K562 (cell line): ENCODE data around the gene KAT6B. TPM values are rescaled to one million over a fixed set of nuclear protein-coding genes. Genes with fewer than 3 reads are reported as not detected.

Experiments
- ATAC-seq: fragments of 200-7000 bp; cut with Tn5 transposase; 3 replicates; pipeline ENCODE4 v1.9.1; 2020; ENCODE audit warnings: moderate library complexity
- BruUV-seq: library from RNA; stranded (reverse); fragments of 400-500 nt; replicated peaks from 2 replicates; lab custom pipeline; 2021; lab: Mats Ljungman, UMichigan
- CTCF ChIA-PET: fragments of 300-600 bp; formaldehyde crosslinking; extraction: SDS; loops from one replicate; lab custom pipeline; 2021; ENCODE audit warnings: low intra/inter-chr PET ratio; lab: Yijun Ruan, JAX
- POLR2A ChIA-PET: fragments of 300-600, 350-650 bp; sonication (Branson Sonifier 250); formaldehyde crosslinking; extraction: SDS; loops from one replicate; lab custom pipeline; 2021; ENCODE audit warnings: antibody characterized with exemption, inconsistent platforms; lab: Yijun Ruan, JAX
- DNase-seq, 4 experiments: peaks; one replicate each; pipeline versions ENCODE4 v3.0.0 to v3.0.0-alpha.2; 2011 to 2018; ENCODE audit warnings: low spot score in 3 of 4, mixed read lengths in 3 of 4; ENCODE audit errors: extremely low read depth in 1 of 4
- FAIRE-seq: peaks from 2 replicates; lab custom pipeline; 2011; peaks lifted over from hg19 to GRCh38; lab: Jason Lieb, UNC
- H2AFZ ChIP-seq: 2 replicates; pipeline ENCODE4 v1.6.0; 2011; ENCODE audit warnings: low read depth, low read length, control low read depth, inconsistent platforms
- H3K27ac ChIP-seq: fragments of 200-600 bp; 3 replicates; pipeline ENCODE4 v1.8.0; 2011; ENCODE audit warnings: low read depth, mild to moderate bottlenecking, control low read depth, inconsistent platforms, low read length, moderate library complexity, mixed read lengths; ENCODE audit errors: extremely low read depth
- H3K27me3 ChIP-seq, 2 experiments: fragments of 300-600 bp in 1 of 2; 2 replicates in 1 of 2; 3 replicates in 1 of 2; pipeline versions ENCODE4 v1.6.0 to v1.8.0; 2011; ENCODE audit warnings: inconsistent platforms in 2 of 2, low read length in 2 of 2, mild to moderate bottlenecking in 1 of 2, mixed read lengths in 1 of 2, moderate library complexity in 1 of 2; ENCODE audit not compliant: control insufficient read depth in 2 of 2, insufficient read depth in 2 of 2
- H3K36me3 ChIP-seq: fragments of 300-600 bp; 3 replicates; pipeline ENCODE4 v1.8.0; 2011; ENCODE audit warnings: mild to moderate bottlenecking, low read length, inconsistent platforms; ENCODE audit not compliant: control insufficient read depth, insufficient read depth
- H3K4me1 ChIP-seq, 2 experiments: fragments of 200-600 bp in 1 of 2; replicated peaks in 1 of 2; 2 replicates in 1 of 2; 3 replicates in 1 of 2; pipeline versions ENCODE4 v1.5.1 to v1.8.0; 2011; ENCODE audit warnings: inconsistent platforms in 2 of 2, low read length in 2 of 2, mild to moderate bottlenecking in 1 of 2, mixed read lengths in 1 of 2, moderate library complexity in 1 of 2; ENCODE audit not compliant: control insufficient read depth in 2 of 2, insufficient read depth in 2 of 2
- H3K4me2 ChIP-seq: 2 replicates; pipeline ENCODE4 v1.6.1; 2011; ENCODE audit warnings: low read length, control low read depth, inconsistent platforms, mixed read lengths; ENCODE audit not compliant: insufficient read depth
- H3K4me3 ChIP-seq: fragments of 200-600 bp; sonication (generic), shearing (Covaris generic); 2 replicates; pipeline ENCODE4 v1.5.1; 2016; ENCODE audit warnings: control low read depth, inconsistent platforms
- H3K79me2 ChIP-seq: fragments of 200-600 bp; 3 replicates; pipeline ENCODE4 v1.8.0; 2011; ENCODE audit warnings: low read length, inconsistent platforms; ENCODE audit not compliant: control insufficient read depth, insufficient read depth
- H3K9ac ChIP-seq, 2 experiments: 2 replicates each; pipeline versions ENCODE4 v1.6.0 to v1.6.1; 2011; ENCODE audit warnings: low read depth in 2 of 2, low read length in 2 of 2, control low read depth in 1 of 2, inconsistent platforms in 1 of 2, mild to moderate bottlenecking in 1 of 2, mixed read lengths in 1 of 2; ENCODE audit not compliant: insufficient read depth in 1 of 2
- H3K9me1 ChIP-seq: one replicate; pipeline ENCODE4 v1.6.0; 2011; ENCODE audit warnings: inconsistent platforms, mild to moderate bottlenecking, low read length, moderate library complexity; ENCODE audit not compliant: control insufficient read depth, insufficient read depth
- H3K9me3 ChIP-seq: replicated peaks from 2 replicates; pipeline ENCODE4 v1.5.1; 2011; ENCODE audit warnings: low read depth, low read length, inconsistent platforms; ENCODE audit not compliant: control insufficient read depth, insufficient read depth
- H4K20me1 ChIP-seq: replicated peaks from 2 replicates; pipeline ENCODE4 v1.6.1; 2011; ENCODE audit warnings: low read length, inconsistent platforms, mixed read lengths; ENCODE audit not compliant: control insufficient read depth, insufficient read depth
- MAZ ChIP-seq, 2 experiments: fragments of 450-650 bp in 1 of 2; sonication (generic) in 1 of 2; formaldehyde crosslinking; IDR thresholded peaks in 1 of 2; conservative IDR thresholded peaks in 1 of 2; 2 replicates each; pipeline versions ENCODE4 v1.4.0 to v1.5.0; 2020; ENCODE audit warnings: mild to moderate bottlenecking in 1 of 2, missing genetic modification reagents in 1 of 2
- ZBTB33 ChIP-seq: sonication (generic); formaldehyde crosslinking; IDR thresholded peaks from 2 replicates; pipeline ENCODE4 v1.8.1; 2023; ENCODE audit warnings: mild to moderate bottlenecking, missing genetic modification reagents
- WGBS: fragments of 100-300 bp; shearing (Covaris generic); methylation state at CpG from one replicate; pipeline ENCODE4 v1.1.6; 2016; ENCODE audit warnings: low coverage, mixed read lengths; ENCODE audit not compliant: insufficient coverage; ENCODE audit errors: missing lambda C conversion rate; 5-methylcytosine and 5-hydroxymethylcytosine counted together
- in situ Hi-C: fragments of 300-500 bp; cut with MboI; formaldehyde crosslinking; loops from 4 replicates; pipeline ENCODE4 v1.15.0; 2018; ENCODE audit warnings: inconsistent platforms, mixed read lengths
- intact Hi-C: fragments of 100-400 bp; cut with micrococcal nuclease; formaldehyde crosslinking; loops from 2 replicates; pipeline ENCODE4 v1.14.2; 2022
- polyA plus RNA-seq, 8 experiments: library from polyadenylated mRNA; depleted of rRNA in 4 of 8; stranded (reverse) in 5 of 8; unstranded in 3 of 8; fragments of >200 nt; fragmentation: Nextera tagmentation in 2 of 8; fragmentation: Illumina TruSeq in 1 of 8; extraction: Ambion mirVana in 2 of 8; extraction: Trizol in 1 of 8; gene quantifications; 2 replicates each; pipeline versions ENCODE4 v1.2.1 to v1.2.3, GENCODE V29; 2011 to 2014; ENCODE audit warnings: inconsistent platforms in 1 of 8, missing spikeins in 1 of 8
- total RNA-seq, 7 experiments: library from RNA; depleted of rRNA in 6 of 7; stranded (reverse); fragments of >200 nt in 6 of 7; fragmentation: Illumina TruSeq in 2 of 7; extraction: Trizol in 2 of 7; gene quantifications; 2 replicates each; pipeline versions ENCODE4 v1.2.1 to v1.2.3, GENCODE V29; 2011 to 2021; ENCODE audit warnings: low replicate concordance in 1 of 7

Gene KAT6B
- total and polyA plus RNA-seq, 9 of the 15 experiments (the other 6 are each of a cell fraction or from before 2014, with no cell fraction given) = 1.4 to 9.2 (median 6.8) TPM

- ChIA-PET CTCF (no interaction called here), POLR2A (interaction anchor here (1.0 to 1.4 kb wide), 2 partner anchors 10 to 16 kb away, joined by 4 to 5 read pairs; no protein-coding TSS in a partner anchor)
- no peak for FAIRE-seq
- TF ChIP-seq ZBTB33 = peak; percentile 96
- no peak for TF ChIP-seq MAZ (CRISPR knock-in tag; conservative IDR thresholded peaks at IDR 0.05 in 1 of 2, IDR thresholded peaks at IDR 0.05 in 1 of 2)
- Histone ChIP-seq H3K4me3 (no peak overlapping the region), H2AFZ (no peak overlapping the region), H3K9ac (no peak overlapping the region), H3K4me2 (no peak overlapping the region), H4K20me1 (no peaks in the 10 kb centered on the region), H3K4me1 (peaks cover 0 to 7% of the 10 kb centered on the region in 2 experiments; a peak in 3 of 5 replicates), H3K79me2 (no peaks in the 10 kb centered on the region), H3K9me1 (no peaks in the 10 kb centered on the region), H3K9me3 (no peaks in the 10 kb centered on the region), H3K27me3 (peaks cover 3 to 8% of the 10 kb centered on the region in 2 experiments; a peak in 2 of 5 replicates), H3K36me3 (no peaks in the 10 kb centered on the region), H3K27ac (no peak overlapping the region)
- ATAC-seq = peak; percentile 87
- intact Hi-C loops = no loop called here
- peak in 3 of 4 experiments; percentile 80 to 90 (median 84) for DNase-seq
- in situ Hi-C loops = no loop called here
- WGBS = 88% methylated on average over 41 of the region's 68 CpGs
- BruUV-seq = no TSS peak
Observed at GRCh38 chr10:75043256-75044131, 217.1 kb downstream of the KAT6B start.
